HUES64 (cell line): ENCODE results near the gene P2RY6.

Source experiments
- H3K27ac ChIP-seq: 2 replicates; pipeline ENCODE4 v1.7.0; 2013; ENCODE audit warnings: low read depth, low read length, inconsistent platforms
- H3K27me3 ChIP-seq: 2 replicates; pipeline ENCODE4 v1.6.1; 2013; ENCODE audit warnings: mild to moderate bottlenecking, low read length; ENCODE audit not compliant: insufficient read depth
- H3K36me3 ChIP-seq: 2 replicates; pipeline ENCODE4 v1.6.1; 2013; ENCODE audit warnings: mild to moderate bottlenecking, low read length; ENCODE audit not compliant: insufficient read depth
- H3K4me1 ChIP-seq: 2 replicates; pipeline ENCODE4 v1.6.1; 2013; ENCODE audit warnings: mild to moderate bottlenecking, low read length, moderate library complexity; ENCODE audit not compliant: insufficient read depth
- H3K4me3 ChIP-seq: 2 replicates; pipeline ENCODE4 v1.5.1; 2013; ENCODE audit warnings: mild to moderate bottlenecking, low read length, moderate library complexity
- H3K9ac ChIP-seq: 2 replicates; pipeline ENCODE4 v1.6.1; 2013; ENCODE audit warnings: mild to moderate bottlenecking, low read depth, low read length
- H3K9me3 ChIP-seq: 2 replicates; pipeline ENCODE4 v1.6.1; 2013; ENCODE audit warnings: low read depth, low read length; ENCODE audit not compliant: insufficient read depth
- WGBS: fragments of 150-250, 120-280 bp; methylation state at CpG from one replicate; pipeline ENCODE4 v1.1.7; 2013; ENCODE audit warnings: missing lambda C conversion rate; 5-methylcytosine and 5-hydroxymethylcytosine counted together

The P2RY6 gene

DNA sequence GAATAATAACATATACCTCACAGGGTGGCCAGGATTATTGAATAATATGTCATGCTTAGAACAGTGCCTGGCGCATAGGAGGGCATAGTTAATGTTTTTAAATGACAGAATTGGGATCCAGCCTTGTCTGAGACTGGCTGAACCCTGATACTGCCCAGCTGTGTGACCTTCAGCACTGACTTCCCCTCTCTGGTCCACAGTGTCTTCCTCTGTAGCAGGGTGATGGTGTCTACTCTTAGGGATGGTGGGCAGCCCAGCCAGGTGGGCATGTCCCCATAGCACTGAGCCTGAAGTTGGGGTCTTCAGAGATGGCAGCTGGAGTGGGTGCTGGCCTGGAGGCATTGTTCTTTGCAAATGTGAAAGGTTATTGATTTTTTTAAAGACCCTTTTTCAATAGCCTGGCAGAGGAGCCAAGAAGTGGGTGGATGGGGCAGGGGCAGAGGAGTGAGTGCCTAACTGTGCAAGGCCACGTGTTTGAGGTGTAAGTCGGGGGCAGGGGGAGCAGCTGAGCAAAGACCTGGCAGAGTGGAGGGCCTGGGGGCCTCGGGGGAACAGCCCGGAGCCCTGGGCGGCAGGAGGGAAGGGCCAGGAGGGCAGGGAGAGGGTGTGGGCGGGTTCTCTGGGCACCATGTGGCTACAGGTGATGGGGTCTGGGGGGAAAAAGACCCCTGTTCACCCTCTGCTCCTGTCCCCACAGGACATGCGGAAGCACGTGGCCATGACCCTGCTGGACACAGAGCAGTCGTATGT is 74.2 kb downstream of the P2RY6 start:
- no peak overlapping the region for H3K4me3 ChIP-seq
- no peak overlapping the region for H3K9ac ChIP-seq
- no peaks in the 10 kb centered on the region for H3K36me3 ChIP-seq
- no peak overlapping the region for H3K27ac ChIP-seq
- no peaks in the 10 kb centered on the region for H3K4me1 ChIP-seq
- H3K9me3 ChIP-seq, result no peaks in the 10 kb centered on the region
- H3K27me3 ChIP-seq, result peaks cover 23% of the 10 kb centered on the region
- 76% methylated on average over 10 of the region's 10 CpGs for WGBS

DNA sequence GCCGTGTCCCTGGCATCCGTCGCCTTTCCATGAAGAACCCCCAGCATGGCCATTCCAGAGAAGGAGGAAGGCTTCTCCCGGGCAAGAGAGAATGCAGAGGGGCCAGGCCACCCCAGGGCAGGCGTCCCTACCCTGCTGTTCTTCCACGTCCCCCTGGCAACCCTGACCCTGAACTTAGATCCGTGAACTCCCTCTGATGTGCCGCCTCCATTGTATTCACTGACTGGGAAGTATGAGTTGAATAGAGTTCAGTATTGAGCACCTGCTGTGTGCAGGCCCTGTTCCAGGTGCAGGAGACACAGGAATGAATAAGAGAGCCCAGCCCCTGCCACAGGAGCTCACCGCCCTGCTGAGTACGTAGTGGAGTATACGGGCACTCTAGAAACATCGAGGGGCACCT is 74.9 kb downstream of the P2RY6 start:
- Histone ChIP-seq H3K4me1 (no peaks in the 10 kb centered on the region), H3K36me3 (no peaks in the 10 kb centered on the region), H3K9me3 (no peaks in the 10 kb centered on the region), H3K27ac (no peak overlapping the region), H3K9ac (no peak overlapping the region), H3K27me3 (peaks cover 16% of the 10 kb centered on the region), H3K4me3 (no peak overlapping the region)
- 85% methylated on average over 12 of the region's 12 CpGs for WGBS
